T-cell (primary cell): ENCODE data around the gene CDX1. TPM values are rescaled to one million over a fixed set of nuclear protein-coding genes. Genes with fewer than 3 reads are reported as not detected.
A peak's percentile ranks its signal among the peaks of the same experiment; 100 is the strongest.

Experiments used
- ATAC-seq, 4 experiments: fragments of 200-7000 bp in 3 of 4; fragments of 150-1000 bp in 1 of 4; cut with Tn5 transposase; replicated peaks in 1 of 4; 1 replicate in 3 of 4; 2 replicates in 1 of 4; pipeline ENCODE4 v1.10.0; 2021; ENCODE audit warnings: moderate library complexity in 3 of 4, mild to moderate bottlenecking in 2 of 4, moderate number of reproducible peaks in 1 of 4
- CTCF ChIA-PET, 2 donors: fragments of 300-600 bp; sonication (Branson Sonifier 250); formaldehyde crosslinking; loops; one replicate each; lab custom pipeline; 2022; ENCODE audit warnings: antibody characterized with exemption in 2 of 2; lab: Charles Lee
- POLR2A ChIA-PET, 2 donors: fragments of 300-600 bp; sonication (Branson Sonifier 250); formaldehyde crosslinking; loops; one replicate each; lab custom pipeline; 2022; ENCODE audit warnings: antibody characterized with exemption in 2 of 2; lab: Charles Lee
- DNase-seq, 35 experiments: peaks; one replicate each; pipeline versions ENCODE4 v3.0.0 to v3.0.0-alpha.2; 2013 to 2023
- H3K27ac ChIP-seq: one replicate; pipeline ENCODE4 v1.5.1; 2013; ENCODE audit warnings: low read length
- H3K27me3 ChIP-seq, 2 experiments: replicated peaks in 1 of 2; 1 replicate in 1 of 2; 2 replicates in 1 of 2; pipeline versions ENCODE4 v1.6.1 to v1.7.0; 2013; ENCODE audit warnings: low read length in 1 of 2, mixed read lengths in 1 of 2; ENCODE audit not compliant: control insufficient read depth in 2 of 2, insufficient read depth in 2 of 2; ENCODE audit errors: extremely low read depth in 1 of 2
- H3K36me3 ChIP-seq, 2 donors: 1 replicate in 1 of 2; 2 replicates in 1 of 2; pipeline versions ENCODE4 v1.6.1 to v1.7.0; 2013; ENCODE audit warnings: low read length in 1 of 2; ENCODE audit not compliant: control insufficient read depth in 2 of 2, insufficient read depth in 1 of 2; ENCODE audit errors: extremely low read depth in 1 of 2
- H3K4me1 ChIP-seq, 2 experiments: 1 replicate in 1 of 2; 2 replicates in 1 of 2; pipeline versions ENCODE4 v1.6.1 to v1.7.0; 2013; ENCODE audit warnings: low read length in 2 of 2, mixed read lengths in 1 of 2; ENCODE audit not compliant: insufficient read depth in 2 of 2, control insufficient read depth in 1 of 2; ENCODE audit errors: extremely low read depth in 1 of 2
- H3K4me3 ChIP-seq, 2 donors: 1 replicate in 1 of 2; 2 replicates in 1 of 2; pipeline versions ENCODE4 v1.5.1 to v1.7.0; 2013; ENCODE audit warnings: mild to moderate bottlenecking in 2 of 2, low read length in 1 of 2, moderate library complexity in 1 of 2; ENCODE audit not compliant: control insufficient read depth in 1 of 2; ENCODE audit errors: extremely low read depth in 1 of 2
- H3K9me3 ChIP-seq: 2 replicates; pipeline ENCODE4 v1.7.0; 2013
- H3K27ac Mint-ChIP-seq, 2 donors: one replicate each; pipeline ENCODE4 v1.8.0; 2020 to 2021; ENCODE audit warnings: mild to moderate bottlenecking in 2 of 2, mixed read lengths in 2 of 2
- H3K27me3 Mint-ChIP-seq, 2 donors: one replicate each; pipeline ENCODE4 v1.8.0; 2021 to 2022; ENCODE audit warnings: mixed read lengths in 2 of 2
- H3K36me3 Mint-ChIP-seq: one replicate; pipeline ENCODE4 v1.8.0; 2021; ENCODE audit warnings: mixed read lengths
- H3K4me1 Mint-ChIP-seq, 3 donors: one replicate each; pipeline ENCODE4 v1.8.0; 2020 to 2022; ENCODE audit warnings: mixed read lengths in 3 of 3, mild to moderate bottlenecking in 1 of 3
- H3K4me3 Mint-ChIP-seq, 3 donors: one replicate each; pipeline ENCODE4 v1.8.0; 2020 to 2022; ENCODE audit warnings: mild to moderate bottlenecking in 3 of 3, mixed read lengths in 3 of 3, moderate library complexity in 3 of 3
- H3K9me3 Mint-ChIP-seq, 3 donors: one replicate each; pipeline ENCODE4 v1.8.0; 2020 to 2022; ENCODE audit warnings: mixed read lengths in 3 of 3
- WGBS: methylation state at CpG from one replicate; pipeline ENCODE4 v1.1.5; 2013; ENCODE audit warnings: missing lambda C conversion rate; ENCODE audit not compliant: insufficient coverage; 5-methylcytosine and 5-hydroxymethylcytosine counted together
- total RNA-seq, 35 experiments: library from RNA in 6 of 35; stranded (reverse) in 6 of 35; fragments of 120-200 nt in 1 of 35; gene quantifications; one replicate each; pipeline versions ENCODE4 v1.2.1 to v1.2.4 and lab custom pipeline; 2013 to 2026

The CDX1 gene
- total RNA-seq, 5 donors from 2014 or later (not counting 1 experiment from before 2014, with no cell fraction given): 0.23 TPM; not detected in 4

GRCh38 chr5:150156027-150156368, 10.6 kb upstream of the CDX1 start:
- no peak overlapping the region for H3K27ac ChIP-seq
- CTCF ChIA-PET: no interaction called here
- H3K27me3 Mint-ChIP-seq: peaks cover 27 to 33% of the 10 kb centered on the region in 2 donors
- no peaks in the 10 kb centered on the region for H3K9me3 Mint-ChIP-seq
- no peaks in the 10 kb centered on the region for H3K9me3 ChIP-seq
- POLR2A ChIA-PET: no interaction called here
- no peak overlapping the region for H3K27ac Mint-ChIP-seq
- peaks cover 0 to 52% of the 10 kb centered on the region in 2 experiments for H3K27me3 ChIP-seq
- H3K4me1 Mint-ChIP-seq: peaks cover 5 to 9% (median 7%) of the 10 kb centered on the region in 3 donors
- 12% methylated on average over 3 of the region's 9 CpGs for WGBS
- H3K36me3 Mint-ChIP-seq: no peaks in the 10 kb centered on the region
- H3K36me3 ChIP-seq: no peaks in the 10 kb centered on the region
- ATAC-seq (peak in 1 of 4 experiments; percentile 18), DNase-seq (no peak)
- peak overlapping the region; percentile 81 to 91 (median 85) for H3K4me3 Mint-ChIP-seq
- H3K4me1 ChIP-seq: peaks cover 0 to 13% of the 10 kb centered on the region in 2 experiments
- H3K4me3 ChIP-seq: peak overlapping the region; percentile 32 to 47

GRCh38 chr5:150156540-150156939, 10.0 kb upstream of the CDX1 start:
- ATAC-seq: no peak
- WGBS: 90% methylated on average over 2 of the region's 4 CpGs
- no peaks in the 10 kb centered on the region for H3K36me3 ChIP-seq

DNA sequence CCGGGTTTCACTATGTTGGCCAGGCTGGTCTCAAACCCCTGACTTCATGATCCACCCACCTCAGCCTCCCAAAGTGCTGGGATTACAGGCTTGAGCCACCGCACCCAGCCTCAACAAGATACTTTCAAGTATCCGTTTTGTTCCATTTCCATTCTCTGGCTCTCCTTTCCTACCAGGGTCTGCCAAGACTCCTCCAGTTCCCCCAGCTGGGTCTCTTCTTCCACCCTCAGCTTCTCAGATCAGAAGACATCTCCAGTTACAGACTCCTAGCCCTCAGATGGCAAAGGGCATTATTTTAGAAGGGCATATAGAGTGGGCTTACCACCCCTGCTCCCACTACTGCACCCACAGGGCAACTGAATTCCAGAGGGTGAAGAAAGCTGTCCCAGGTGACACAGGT, 9.4 kb upstream of the CDX1 start:
- Mint-ChIP-seq H3K4me1 (peaks cover 5 to 9% (median 7%) of the 10 kb centered on the region in 3 donors), H3K27ac (no peak overlapping the region), H3K9me3 (no peaks in the 10 kb centered on the region), H3K27me3 (peaks cover 31 to 33% of the 10 kb centered on the region in 2 donors), H3K36me3 (no peaks in the 10 kb centered on the region), H3K4me3 (peak overlapping the region in 1 of 3 donors; percentile 3)
- no peak overlapping the region for H3K27ac ChIP-seq
- no peak overlapping the region for H3K4me3 ChIP-seq
- H3K9me3 ChIP-seq: no peaks in the 10 kb centered on the region
- H3K27me3 ChIP-seq: peaks cover 0 to 59% of the 10 kb centered on the region in 2 experiments
- H3K36me3 ChIP-seq: no peaks in the 10 kb centered on the region
- ChIA-PET POLR2A (no interaction called here), CTCF (interaction anchor here in 1 of 2 donors (0.7 kb wide), 1 partner anchor 63 kb away, joined by 7 read pairs; no protein-coding TSS in a partner anchor)
- 96% methylated on average over 3 of the region's 3 CpGs for WGBS
- ATAC-seq (no peak), DNase-seq (no peak)
- H3K4me1 ChIP-seq: peaks cover 0 to 13% of the 10 kb centered on the region in 2 experiments

More at GRCh38 chr5:150156540-150156939, 10.0 kb upstream of the CDX1 start:
- H3K4me3 ChIP-seq: no peak overlapping the region
- no peak for DNase-seq
- ChIA-PET CTCF (interaction anchor here in 1 of 2 donors (0.7 kb wide), 1 partner anchor 64 kb away, joined by 7 read pairs; no protein-coding TSS in a partner anchor), POLR2A (no interaction called here)
- H3K9me3 ChIP-seq: no peaks in the 10 kb centered on the region
- peaks cover 0 to 55% of the 10 kb centered on the region in 2 experiments for H3K27me3 ChIP-seq
- H3K27ac ChIP-seq: no peak overlapping the region
- no peak overlapping the region for H3K27ac Mint-ChIP-seq
- peaks cover 0 to 13% of the 10 kb centered on the region in 2 experiments for H3K4me1 ChIP-seq
- peak overlapping the region in 2 of 3 donors; percentile 81 to 91 for H3K4me3 Mint-ChIP-seq
- peaks cover 5 to 9% (median 7%) of the 10 kb centered on the region in 3 donors for H3K4me1 Mint-ChIP-seq
- peaks cover 28 to 33% of the 10 kb centered on the region in 2 donors for H3K27me3 Mint-ChIP-seq
- no peaks in the 10 kb centered on the region for H3K9me3 Mint-ChIP-seq
- H3K36me3 Mint-ChIP-seq: no peaks in the 10 kb centered on the region

DNA sequence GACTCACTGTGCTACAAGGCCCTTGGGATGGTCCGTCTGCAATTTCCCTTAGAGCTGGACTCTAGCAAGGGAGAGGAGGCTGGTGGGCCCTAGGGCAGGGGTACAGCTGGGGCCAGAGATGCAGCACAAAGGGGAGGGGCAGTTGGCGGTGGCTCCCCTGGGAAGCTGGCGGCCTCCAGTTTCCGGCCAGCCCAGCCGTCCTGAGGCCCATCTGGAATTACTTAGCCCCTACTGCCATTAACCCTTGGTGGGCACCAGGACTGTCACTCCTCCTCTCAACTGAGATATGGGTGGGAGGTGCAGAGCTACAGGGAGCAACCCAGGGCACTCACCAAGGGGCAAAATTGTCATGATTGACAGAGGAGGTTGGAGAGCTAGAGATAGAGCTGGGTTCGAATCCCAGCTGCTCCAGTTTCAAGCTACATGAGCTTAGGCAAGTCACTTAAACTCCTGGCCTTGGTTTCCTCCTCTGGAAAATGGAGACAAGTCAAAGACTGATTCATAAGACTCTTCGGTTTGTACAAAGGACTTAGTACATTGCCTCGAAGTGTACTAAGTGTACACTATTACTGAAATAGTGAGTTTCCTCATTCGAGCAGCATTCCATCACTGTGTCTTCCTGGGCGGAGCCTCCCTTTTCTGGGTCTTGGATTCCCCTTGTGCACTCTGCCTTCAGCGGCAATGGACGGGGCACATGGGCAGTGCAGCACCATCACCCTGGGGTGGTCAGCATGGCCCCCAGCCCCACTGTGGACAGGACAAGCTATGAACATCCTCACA, 8.2 kb upstream of the CDX1 start:
- 87% methylated on average over 7 of the region's 12 CpGs for WGBS
- ChIA-PET CTCF (interaction anchor here in 1 of 2 donors (0.6 to 1.2 kb wide), 2 partner anchors 61 to 846 kb away, joined by 4 to 5 read pairs; no protein-coding TSS in a partner anchor), POLR2A (no interaction called here)
- Histone ChIP-seq H3K36me3 (no peaks in the 10 kb centered on the region), H3K27me3 (peaks cover 0 to 53% of the 10 kb centered on the region in 2 experiments), H3K4me3 (no peak overlapping the region), H3K4me1 (peaks cover 0 to 13% of the 10 kb centered on the region in 2 experiments), H3K27ac (no peak overlapping the region), H3K9me3 (no peaks in the 10 kb centered on the region)
- Mint-ChIP-seq H3K36me3 (no peaks in the 10 kb centered on the region), H3K27ac (no peak overlapping the region), H3K4me1 (peaks cover 5 to 9% (median 7%) of the 10 kb centered on the region in 3 donors), H3K4me3 (no peak overlapping the region), H3K9me3 (no peaks in the 10 kb centered on the region), H3K27me3 (peaks cover 33 to 34% of the 10 kb centered on the region in 2 donors)
- DNase-seq: no peak
- no peak for ATAC-seq

GRCh38 chr5:150159031-150159430, 7.5 kb upstream of the CDX1 start:
- no peaks in the 10 kb centered on the region for H3K9me3 ChIP-seq
- H3K9me3 Mint-ChIP-seq: no peaks in the 10 kb centered on the region
- peaks cover 27 to 30% of the 10 kb centered on the region in 2 donors for H3K27me3 Mint-ChIP-seq
- peaks cover 5 to 9% (median 7%) of the 10 kb centered on the region in 3 donors for H3K4me1 Mint-ChIP-seq
- H3K4me3 Mint-ChIP-seq: no peak overlapping the region
- POLR2A ChIA-PET: no interaction called here
- no peak overlapping the region for H3K4me3 ChIP-seq
- H3K27me3 ChIP-seq: peaks cover 0 to 55% of the 10 kb centered on the region in 2 experiments
- H3K4me1 ChIP-seq: peaks cover 0 to 13% of the 10 kb centered on the region in 2 experiments
- ATAC-seq: no peak
- H3K27ac Mint-ChIP-seq: no peak overlapping the region
- H3K27ac ChIP-seq: no peak overlapping the region
- DNase-seq: no peak
- no peaks in the 10 kb centered on the region for H3K36me3 ChIP-seq
- H3K36me3 Mint-ChIP-seq: no peaks in the 10 kb centered on the region
- WGBS: 73% methylated on average over 3 of the region's 6 CpGs
- CTCF ChIA-PET: interaction anchor here (0.6 to 1.2 kb wide), 3 partner anchors 8 to 846 kb away, joined by 3 to 5 read pairs (median 4); no protein-coding TSS in a partner anchor

- Histone ChIP-seq H3K4me1 (peaks cover 0 to 13% of the 10 kb centered on the region in 2 experiments), H3K9me3 (no peaks in the 10 kb centered on the region), H3K36me3 (no peaks in the 10 kb centered on the region), H3K27me3 (peaks cover 0 to 53% of the 10 kb centered on the region in 2 experiments), H3K4me3 (no peak overlapping the region), H3K27ac (no peak overlapping the region)
- Mint-ChIP-seq H3K9me3 (no peaks in the 10 kb centered on the region), H3K4me3 (no peak overlapping the region), H3K27me3 (peaks cover 28 to 31% of the 10 kb centered on the region in 2 donors), H3K36me3 (no peaks in the 10 kb centered on the region), H3K27ac (no peak overlapping the region), H3K4me1 (peaks cover 5 to 9% (median 7%) of the 10 kb centered on the region in 3 donors)
- CTCF ChIA-PET: interaction anchor here (0.6 to 1.2 kb wide), 3 partner anchors 9 to 930 kb away, joined by 3 to 4 read pairs (median 3); no protein-coding TSS in a partner anchor
- no peak for DNase-seq
- POLR2A ChIA-PET: no interaction called here
- WGBS: 83% methylated on average over 1 of the region's 9 CpGs
- ATAC-seq: no peak
Measured at GRCh38 chr5:150159741-150160179, 6.8 kb upstream of the CDX1 start.
